GM08714 (cell line): ENCODE results near the gene ATP2B1.
"Not testable (repeated sequence)": the region's sequence is repeated elsewhere in the genome, so short reads cannot be mapped to it uniquely, and the experiment has no call there.

Source experiments
- H3K4me3 ChIP-seq: fragments of 200-500 bp; sonication (Bioruptor generic); 2 replicates; pipeline ENCODE4 v1.5.1; 2014; ENCODE audit warnings: mild to moderate bottlenecking, low read length, inconsistent platforms
- ZNF274 ChIP-seq: IDR thresholded peaks from 2 replicates; pipeline ENCODE4 v1.6.1; 2012; ENCODE audit warnings: mild to moderate bottlenecking, low read depth, low read length

Gene ATP2B1

GRCh38 chr12:89708565-89709156, at the start of gene ATP2B1:
TSS of gene ATP2B1 (minus strand) at chr12:89708838. CDS start at chr12:89655886, 52,952 bp downstream.
- H3K4me3 ChIP-seq = peak within 1 kb of the TSS; percentile 93
- no peak for TF ChIP-seq ZNF274

GRCh38 chr12:89757987-89758386, 49.3 kb upstream of the ATP2B1 start:
- not testable (repeated sequence) for H3K4me3 ChIP-seq

- TF ChIP-seq ZNF274 = no peak
- H3K4me3 ChIP-seq = no peak overlapping the region
These were observed 48.2 kb upstream of the ATP2B1 start for GRCh38 chr12:89756585-89757398.

- H3K4me3 ChIP-seq = no peak overlapping the region
These were observed 47.6 kb upstream of the ATP2B1 start for GRCh38 chr12:89756194-89756584.

GRCh38 chr12:89753997-89754396, 45.4 kb upstream of the ATP2B1 start:
- TF ChIP-seq ZNF274 = no peak
- H3K4me3 ChIP-seq = no peak overlapping the region

More at GRCh38 chr12:89756194-89756584, 47.6 kb upstream of the ATP2B1 start:
- no peak for TF ChIP-seq ZNF274

GRCh38 chr12:89752341-89752740, 43.7 kb upstream of the ATP2B1 start:
- no peak overlapping the region for H3K4me3 ChIP-seq

GRCh38 chr12:89750389-89751351, 42.0 kb upstream of the ATP2B1 start:
- no peak overlapping the region for H3K4me3 ChIP-seq
- TF ChIP-seq ZNF274 = no peak

More at GRCh38 chr12:89752341-89752740, 43.7 kb upstream of the ATP2B1 start:
- TF ChIP-seq ZNF274 = no peak

GRCh38 chr12:89748791-89749190, 40.2 kb upstream of the ATP2B1 start:
- TF ChIP-seq ZNF274 = no peak
- no peak overlapping the region for H3K4me3 ChIP-seq

- TF ChIP-seq ZNF274 = no peak
- H3K4me3 ChIP-seq = no peak overlapping the region
These were observed 36.6 kb upstream of the ATP2B1 start for GRCh38 chr12:89745286-89745685.

GRCh38 chr12:89742337-89743022, 33.8 kb upstream of the ATP2B1 start:
- no peak for TF ChIP-seq ZNF274
- no peak overlapping the region for H3K4me3 ChIP-seq

GRCh38 chr12:89740943-89741342, 32.3 kb upstream of the ATP2B1 start:
- H3K4me3 ChIP-seq = no peak overlapping the region
- no peak for TF ChIP-seq ZNF274

- H3K4me3 ChIP-seq = no peak overlapping the region
- TF ChIP-seq ZNF274 = no peak
These were observed 28.4 kb upstream of the ATP2B1 start for GRCh38 chr12:89736995-89737394.

- no peak for TF ChIP-seq ZNF274
- no peak overlapping the region for H3K4me3 ChIP-seq
These were observed 25.1 kb upstream of the ATP2B1 start for GRCh38 chr12:89733579-89734201.
